Esophagus mucosa (tissue), 1 donor: Measurements from ENCODE around the gene CRAMP1. TPM values are rescaled to one million over a fixed set of nuclear protein-coding genes. Genes with fewer than 3 reads are reported as not detected.
"Not testable (repeated sequence)": the region's sequence is repeated elsewhere in the genome, so short reads cannot be mapped to it uniquely, and the experiment has no call there.

Experiments
- ATAC-seq: fragments of 200-7000 bp; cut with Tn5 transposase; one replicate; pipeline ENCODE4 v1.9.1; 2020
- total RNA-seq: library from RNA; stranded (reverse); gene quantifications from one replicate; pipeline ENCODE4 v1.2.4, GENCODE V29; 2023
- donor health status: DM: yes; HTN: yes; CAD: no.

The CRAMP1 gene
- total RNA-seq, result 9.6 TPM

- ATAC-seq, result peak; percentile 0
Observed at GRCh38 chr16:1612320-1613111, at the start of gene CRAMP1. TSS of gene CRAMP1 (plus strand) at chr16:1612360. CDS start at chr16:1614640, 2,280 bp downstream.

- ATAC-seq, result no peak
Observed at GRCh38 chr16:1563786-1564185, 48.4 kb upstream of the CRAMP1 start.

GRCh38 chr16:1564325-1564724, 47.8 kb upstream of the CRAMP1 start:
- ATAC-seq, result no peak

- no peak for ATAC-seq
Observed at GRCh38 chr16:1565083-1565805, 46.9 kb upstream of the CRAMP1 start.

GRCh38 chr16:1567988-1568387, 44.2 kb upstream of the CRAMP1 start:
- ATAC-seq, result no peak

- peak; percentile 39 for ATAC-seq
Observed at GRCh38 chr16:1571012-1571671, 41.0 kb upstream of the CRAMP1 start.

GRCh38 chr16:1572673-1573072, 39.5 kb upstream of the CRAMP1 start:
- ATAC-seq, result no peak

- ATAC-seq, result no peak
Observed at GRCh38 chr16:1573301-1573700, 38.9 kb upstream of the CRAMP1 start.

- ATAC-seq, result no peak
Observed at GRCh38 chr16:1575578-1575977, 36.6 kb upstream of the CRAMP1 start.

- ATAC-seq, result no peak
Observed at GRCh38 chr16:1579214-1579613, 32.9 kb upstream of the CRAMP1 start.

- no peak for ATAC-seq
Observed at GRCh38 chr16:1580256-1580655, 31.9 kb upstream of the CRAMP1 start.

- ATAC-seq, result no peak
Observed at GRCh38 chr16:1580956-1581355, 31.2 kb upstream of the CRAMP1 start.

GRCh38 chr16:1581804-1582203, 30.4 kb upstream of the CRAMP1 start:
- no peak for ATAC-seq

GRCh38 chr16:1583180-1583579, 29.0 kb upstream of the CRAMP1 start:
- ATAC-seq, result no peak

- no peak for ATAC-seq
Observed at GRCh38 chr16:1584926-1585484, 27.2 kb upstream of the CRAMP1 start.

- ATAC-seq, result no peak
Observed at GRCh38 chr16:1590366-1590765, 21.8 kb upstream of the CRAMP1 start.

GRCh38 chr16:1590930-1591705, 21.0 kb upstream of the CRAMP1 start:
- ATAC-seq, result no peak

GRCh38 chr16:1592446-1592845, 19.7 kb upstream of the CRAMP1 start:
- ATAC-seq, result no peak

GRCh38 chr16:1595511-1595910, 16.6 kb upstream of the CRAMP1 start:
- ATAC-seq, result not testable (repeated sequence)

- ATAC-seq, result no peak
Observed at GRCh38 chr16:1596516-1596915, 15.6 kb upstream of the CRAMP1 start.

GRCh38 chr16:1597154-1597553, 15.0 kb upstream of the CRAMP1 start:
- ATAC-seq, result no peak

GRCh38 chr16:1601031-1601430, 11.1 kb upstream of the CRAMP1 start:
- no peak for ATAC-seq
